Activated CD8-positive, alpha-beta memory T cell treated with anti-CD3 and anti-CD28 coated beads, Interleukin-2, amount 50 U/mL, for 48 hours (primary cell): ENCODE results near the gene TFF2.

Source experiments
- DNase-seq: peaks from one replicate; pipeline ENCODE4 v3.0.0-alpha.2; 2020

The TFF2 gene, protein sequence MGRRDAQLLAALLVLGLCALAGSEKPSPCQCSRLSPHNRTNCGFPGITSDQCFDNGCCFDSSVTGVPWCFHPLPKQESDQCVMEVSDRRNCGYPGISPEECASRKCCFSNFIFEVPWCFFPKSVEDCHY

DNA sequence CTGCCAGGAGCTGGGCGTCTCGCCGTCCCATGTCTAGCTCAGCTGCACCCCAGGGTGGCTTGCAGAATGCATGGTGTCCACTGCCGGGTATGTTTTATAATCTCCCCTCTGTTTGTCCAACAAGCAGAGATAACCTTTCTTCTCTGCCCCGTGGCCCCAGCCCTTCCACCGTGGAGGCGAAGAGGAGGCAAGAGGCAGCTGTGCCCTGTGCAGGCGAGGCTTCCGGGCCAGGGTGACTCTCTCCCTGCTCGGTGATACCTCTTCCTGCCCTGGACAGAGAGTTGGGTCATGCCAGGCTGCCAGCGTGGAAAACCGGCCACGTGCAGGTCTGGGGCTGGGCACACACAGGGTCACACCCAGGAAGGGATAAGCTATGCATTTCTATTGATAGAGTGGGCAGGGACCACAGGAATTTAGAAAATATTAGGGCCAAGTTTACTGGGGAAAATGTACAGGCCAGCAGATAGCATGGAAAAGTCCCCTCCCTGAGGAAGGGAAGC, at the start of gene TFF2:
TSS of gene TFF2 (minus strand) at position 68 of the 500 bp plus-strand sequence. CDS start at position 31, 37 bp downstream.
- peak; percentile 48 for DNase-seq

DNA sequence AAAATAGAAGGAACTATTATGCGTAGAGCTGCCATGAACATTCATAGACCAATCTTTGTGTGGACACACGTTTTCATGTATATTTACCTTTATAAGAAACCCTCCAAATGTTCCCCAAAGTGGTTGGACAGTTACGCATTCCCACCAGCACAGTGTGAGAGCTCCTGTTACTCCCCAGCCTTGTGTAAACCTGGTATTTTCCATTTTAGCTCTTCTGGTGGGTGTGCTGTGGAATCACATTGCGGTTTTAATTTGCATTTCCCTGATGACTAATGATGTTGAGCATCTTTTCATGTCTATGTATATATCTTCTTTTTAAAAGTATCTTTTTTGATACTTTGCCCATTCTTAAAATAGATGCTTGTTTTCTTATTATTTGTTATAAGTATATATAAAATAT, 49.7 kb upstream of the TFF2 start:
- DNase-seq = no peak

DNA sequence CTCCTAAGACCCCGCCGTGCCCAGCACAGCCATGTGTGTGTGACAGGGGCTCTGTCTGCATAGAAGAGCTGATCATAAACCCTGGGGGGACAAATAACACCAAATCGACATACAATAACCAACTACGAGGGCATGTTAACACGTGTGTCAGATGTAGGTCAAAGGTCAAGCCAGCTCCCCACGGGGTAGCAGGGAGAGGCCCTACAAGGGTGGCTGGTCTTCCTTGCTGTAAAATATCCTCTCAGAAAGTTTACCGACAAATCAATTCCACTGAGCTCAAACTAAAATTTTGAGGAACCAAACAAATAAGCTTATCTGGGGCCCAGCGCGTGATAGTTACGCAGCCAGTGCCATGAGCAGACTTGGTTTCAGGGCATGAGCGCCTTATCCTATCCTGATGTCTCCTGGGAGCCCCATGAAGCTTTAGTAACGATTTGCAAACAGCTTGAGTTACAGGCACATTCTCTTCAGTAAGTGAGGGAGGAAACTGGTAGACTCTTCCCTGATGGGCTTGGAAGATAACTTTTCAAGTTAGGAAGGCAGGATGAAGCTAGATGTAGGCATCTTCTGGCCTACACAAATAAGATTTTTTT, 47.7 kb upstream of the TFF2 start:
- no peak for DNase-seq

DNA sequence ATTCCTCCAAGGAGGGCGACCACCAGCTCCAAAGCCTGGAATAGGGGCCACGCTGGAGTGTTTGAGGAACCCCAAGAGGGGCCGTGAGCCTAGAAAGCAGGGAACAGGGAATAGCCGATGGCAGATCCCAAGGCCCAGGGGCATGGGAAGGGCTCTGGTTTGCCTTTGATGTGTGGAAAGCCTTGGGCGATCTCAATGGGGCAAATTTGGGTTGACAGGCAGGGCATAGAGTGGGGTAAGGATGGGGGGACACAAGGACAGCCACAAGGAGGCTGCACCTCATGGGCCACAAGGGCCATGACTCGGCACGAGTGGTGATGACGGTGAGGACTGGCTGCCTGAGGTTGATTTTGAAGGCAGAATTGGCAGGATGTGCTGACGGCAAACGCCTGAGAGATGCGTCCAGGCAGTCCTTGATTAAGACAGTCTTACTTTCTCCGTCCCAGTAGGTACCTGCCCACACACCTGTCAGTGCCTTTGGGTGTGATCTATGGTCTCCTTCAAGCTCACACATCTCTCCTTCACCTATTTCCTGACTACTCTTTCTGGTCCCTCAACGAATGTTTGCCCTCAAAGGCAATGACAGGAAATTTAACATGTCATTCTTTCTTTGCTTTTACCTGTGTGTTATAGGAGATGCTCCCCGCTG, 47.1 kb upstream of the TFF2 start:
- no peak for DNase-seq

DNA sequence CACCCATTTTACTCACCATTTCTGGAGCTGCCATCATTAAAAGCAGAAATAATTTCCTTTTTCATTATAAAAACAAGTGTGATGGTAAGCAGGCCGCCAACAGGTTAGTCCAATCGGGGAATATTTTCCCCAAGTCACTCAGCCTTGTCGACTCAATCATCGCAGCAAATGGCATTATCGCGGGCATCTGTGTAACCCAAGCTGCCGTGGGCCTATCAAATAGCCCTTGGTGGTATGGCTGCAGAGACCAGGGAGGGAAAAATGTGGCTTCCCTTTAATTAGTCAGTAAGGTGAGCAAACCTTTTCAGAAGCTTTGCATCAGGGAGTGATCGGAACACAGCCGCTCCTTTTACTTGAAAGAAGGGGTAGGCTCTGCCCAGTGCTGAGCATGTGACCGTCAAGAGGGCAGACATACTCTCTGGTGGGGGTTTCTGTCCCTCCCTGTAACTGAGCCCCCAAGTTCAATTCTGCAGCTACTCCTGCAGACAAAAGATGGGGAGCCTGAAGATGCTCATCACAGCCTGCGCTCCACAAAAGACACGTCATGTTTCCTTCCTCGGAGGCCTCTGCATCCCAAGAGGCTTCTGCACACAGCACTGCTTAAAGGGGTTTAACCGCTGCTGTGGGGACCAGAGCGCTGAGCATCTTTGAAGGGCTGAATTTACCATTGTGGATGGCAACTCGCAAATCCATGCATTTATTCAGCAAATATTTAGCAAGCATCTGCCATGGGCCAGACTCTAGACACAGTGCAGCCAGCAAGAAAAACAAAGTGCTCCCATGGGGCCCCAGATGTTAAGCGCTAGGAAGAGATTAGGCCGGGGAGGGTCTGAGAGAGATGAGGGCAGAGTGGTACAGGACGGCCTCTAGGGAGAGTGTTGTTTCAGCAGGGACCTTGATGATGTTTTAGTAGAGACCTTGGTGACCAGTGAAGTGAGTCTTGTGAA, 46.3 kb upstream of the TFF2 start:
- no peak for DNase-seq

DNA sequence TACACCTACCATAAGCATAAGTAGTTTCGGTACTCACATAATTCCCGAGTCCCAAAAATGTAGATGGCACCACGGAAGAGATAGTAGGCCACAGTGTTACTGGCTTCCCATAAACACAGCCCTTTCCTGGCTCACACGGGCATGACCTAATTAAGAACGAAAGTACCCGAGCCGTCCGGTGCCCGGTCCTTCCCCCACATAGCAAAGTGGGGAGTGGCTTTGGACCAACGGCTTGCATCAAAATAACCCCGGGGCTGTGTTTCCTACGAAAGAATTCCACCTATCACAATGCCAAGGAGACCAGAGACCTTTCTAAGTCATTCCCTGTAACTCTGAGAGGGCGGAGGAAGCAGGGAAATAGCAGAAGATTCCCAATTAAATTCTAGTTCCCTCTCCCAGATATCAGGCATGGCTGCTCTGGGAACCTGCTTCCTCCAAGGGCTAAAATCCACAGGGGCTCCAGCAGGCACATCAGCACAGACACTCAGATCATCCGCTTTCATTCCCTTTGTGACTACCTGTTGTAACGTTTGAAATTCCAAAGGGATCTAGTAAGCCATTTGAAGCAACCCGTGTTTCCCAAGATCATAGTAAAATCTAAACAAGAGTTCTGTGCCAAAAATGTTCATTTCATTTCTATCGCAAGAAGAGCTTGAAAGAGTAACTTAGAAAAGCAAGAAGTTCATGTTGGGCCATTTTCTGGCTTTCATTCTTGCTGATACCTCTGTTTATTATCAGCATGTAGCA, 45.3 kb upstream of the TFF2 start, which contains the start of gene TMPRSS3:
TSS of gene TMPRSS3 (minus strand) at position 148 of the 747 bp plus-strand sequence. CDS start 635 bp downstream, outside the sequence.
- no peak for DNase-seq

DNA sequence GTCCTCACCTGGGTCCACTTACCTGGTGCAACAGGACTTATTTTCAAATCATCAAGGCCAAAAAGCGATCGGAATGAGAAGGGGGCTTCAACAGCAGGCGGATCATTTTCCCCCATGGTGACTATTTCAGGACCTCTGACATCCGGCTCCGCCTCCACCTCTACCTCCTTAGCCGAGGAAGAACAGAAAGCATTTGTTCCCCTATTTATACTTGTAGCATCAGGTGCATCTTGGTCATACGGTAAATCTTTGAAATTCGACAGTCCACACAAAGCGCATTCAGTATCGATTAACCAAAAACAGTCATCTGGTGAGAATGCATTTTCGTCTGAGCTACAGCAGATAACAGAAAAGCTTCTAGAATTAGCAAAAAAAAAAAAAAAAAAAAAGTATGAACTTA, 44.5 kb upstream of the TFF2 start:
- DNase-seq = no peak

DNA sequence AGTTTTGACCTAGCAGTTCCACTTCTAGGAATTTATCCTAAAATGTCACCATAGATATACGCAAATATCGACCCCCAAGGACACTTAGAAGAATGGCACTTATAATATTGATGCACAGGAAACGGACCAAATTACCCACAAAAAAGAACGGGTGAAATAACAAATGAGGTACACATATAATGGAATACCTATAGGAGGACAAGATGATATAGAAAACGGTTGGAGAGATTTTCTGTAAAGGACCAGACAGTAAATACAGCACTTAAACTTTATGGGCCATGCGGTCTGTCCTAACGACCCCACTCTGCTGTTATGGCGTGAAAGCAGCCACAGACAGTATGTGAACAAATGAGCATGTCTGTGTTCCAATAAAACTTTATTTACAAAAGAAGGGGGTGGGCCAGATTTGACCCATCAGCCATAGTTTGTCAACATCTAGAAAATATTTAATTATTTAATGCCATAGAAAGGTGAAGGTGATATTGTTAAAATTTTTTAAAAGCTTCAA, 42.7 kb upstream of the TFF2 start:
- DNase-seq = no peak

DNA sequence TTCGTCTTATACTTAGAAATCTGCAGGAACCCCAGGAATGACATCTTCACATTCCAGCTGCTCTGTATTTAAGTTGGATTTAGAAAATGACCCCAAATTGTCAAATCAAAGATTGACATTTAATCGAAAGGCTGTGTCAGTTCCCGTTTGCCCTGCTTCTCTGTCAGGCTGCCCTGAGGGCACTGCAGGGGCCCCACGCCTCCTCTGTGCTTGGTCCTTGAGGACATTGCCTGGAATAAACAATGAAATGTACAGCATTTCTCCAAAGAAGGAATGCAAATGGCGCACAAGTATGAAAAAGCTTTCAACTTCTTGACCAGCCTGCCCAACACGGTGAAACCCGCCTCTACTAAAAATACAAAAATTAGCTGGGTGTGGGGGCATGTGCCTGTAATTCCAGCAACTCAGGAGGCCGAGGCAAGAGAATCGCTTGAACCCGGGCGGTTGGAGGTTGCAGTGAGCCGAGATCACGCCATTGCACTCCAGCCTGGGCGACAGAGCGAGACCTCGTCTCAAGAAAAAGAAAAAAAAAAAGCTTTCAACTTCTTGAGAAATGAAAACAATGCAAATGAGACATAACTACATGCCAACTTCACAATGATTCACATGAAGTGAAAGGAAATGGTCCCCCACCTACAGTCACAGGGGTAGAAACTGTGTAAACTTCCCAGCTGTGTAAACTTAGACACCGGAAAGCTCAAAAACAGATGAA, 42.1 kb upstream of the TFF2 start:
- DNase-seq = no peak

DNA sequence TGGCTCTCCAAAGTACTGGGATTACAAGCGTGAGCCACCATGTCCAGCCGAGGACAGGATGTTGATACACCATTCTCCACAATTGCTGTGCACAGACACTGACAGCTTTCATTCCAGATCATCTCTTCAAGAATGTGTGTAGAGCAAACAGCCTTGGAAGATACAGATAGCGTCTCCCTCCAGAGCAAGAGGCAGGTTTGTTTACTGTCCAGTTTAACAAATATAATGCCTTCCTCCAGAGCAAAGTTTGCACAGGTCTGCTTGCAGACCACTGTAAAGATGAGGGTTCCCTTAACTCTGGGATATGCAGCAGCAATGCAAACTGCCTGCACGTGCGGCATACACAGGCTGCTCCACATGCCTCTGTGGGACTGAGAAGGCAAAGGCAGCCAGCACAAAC, 40.5 kb upstream of the TFF2 start:
- DNase-seq = no peak

DNA sequence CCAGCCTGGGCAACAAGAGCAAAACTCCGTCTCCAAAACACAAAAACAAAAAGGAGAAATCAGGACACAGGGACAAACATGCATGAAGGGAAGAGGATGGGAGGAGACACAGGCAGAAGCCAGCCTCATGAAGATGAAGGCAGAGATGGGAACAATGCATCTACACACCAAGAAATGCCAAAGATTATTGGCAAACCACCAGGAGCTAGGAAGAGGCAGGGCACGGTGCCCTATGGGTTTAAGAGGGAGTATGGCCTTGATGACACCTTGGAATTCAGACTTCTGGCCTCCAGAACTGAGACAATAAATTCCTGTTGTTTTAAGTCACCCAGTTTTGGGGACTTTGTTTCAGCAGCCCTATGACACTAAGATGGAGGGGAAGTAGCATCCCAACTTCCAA, 39.9 kb upstream of the TFF2 start:
- DNase-seq = no peak

DNA sequence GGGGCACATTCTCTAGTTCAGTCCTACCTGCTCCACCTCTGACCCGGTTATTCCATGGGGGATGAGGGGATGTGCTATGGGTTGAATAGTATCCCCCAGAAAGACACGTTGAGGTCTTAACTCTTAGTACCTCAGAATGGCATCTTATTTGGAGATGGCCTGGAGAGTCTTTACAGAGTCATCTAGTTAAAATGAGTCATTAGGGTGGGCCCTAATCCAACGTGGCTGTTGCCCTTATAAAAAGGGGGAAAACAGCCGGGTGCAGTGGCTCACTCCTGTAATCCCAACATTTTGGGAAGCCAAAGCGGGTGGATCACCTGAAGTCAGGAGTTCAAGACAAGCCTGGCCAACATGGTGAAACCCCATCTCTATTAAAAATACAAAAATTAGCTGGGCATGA, 39.4 kb upstream of the TFF2 start:
- no peak for DNase-seq

DNA sequence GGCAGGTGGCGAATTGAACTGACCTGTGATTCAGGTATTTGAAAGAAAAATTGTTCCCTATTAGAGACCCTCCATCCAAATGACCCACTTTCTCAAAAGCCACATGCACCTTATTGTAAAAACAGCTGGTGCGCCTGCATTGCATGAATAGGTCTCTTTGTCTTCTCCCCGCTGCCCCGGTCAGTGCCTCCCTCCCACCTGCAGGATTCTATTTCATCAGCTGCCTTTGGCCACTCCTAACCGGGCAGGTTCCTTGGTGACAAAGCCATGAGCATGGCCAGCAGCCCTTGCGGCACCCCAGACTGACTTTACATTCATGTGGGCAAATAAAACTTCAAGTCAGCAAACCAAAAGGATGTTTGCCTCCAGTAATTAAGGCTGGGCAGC, 38.6 kb upstream of the TFF2 start:
- DNase-seq = no peak

DNA sequence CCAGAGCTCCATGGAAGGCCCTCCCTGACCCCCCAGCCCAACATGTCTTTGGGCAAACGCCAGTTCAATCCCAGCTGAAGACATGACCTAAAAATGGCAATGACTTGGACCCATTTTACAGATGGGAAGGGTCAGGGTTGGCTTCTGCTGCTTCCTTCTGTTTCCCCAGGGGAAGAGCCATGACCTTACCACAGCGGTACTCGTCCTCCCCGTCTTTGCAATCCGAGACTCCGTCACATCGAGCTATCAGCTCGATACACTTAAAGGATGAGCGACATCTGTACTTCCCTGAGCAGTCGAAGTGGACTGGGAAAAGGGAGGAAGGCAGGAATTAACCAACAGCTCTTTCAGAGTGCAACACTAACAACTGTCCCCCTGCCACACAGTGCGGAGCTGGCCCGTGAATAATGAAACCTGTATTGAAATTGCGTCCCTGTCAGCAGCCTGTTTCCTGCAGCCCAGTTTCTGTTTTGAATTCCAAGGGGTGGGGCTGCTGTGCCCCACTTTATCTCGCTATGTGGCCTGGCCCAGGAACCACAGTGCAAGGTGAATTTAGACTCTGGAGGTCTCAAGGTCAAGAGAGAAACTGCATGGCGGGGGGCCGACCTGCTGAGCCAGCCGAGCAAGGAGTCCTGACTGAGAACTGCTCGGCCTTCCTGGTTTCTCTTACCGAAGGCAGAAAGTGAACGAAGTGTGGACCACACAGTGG, 38.1 kb upstream of the TFF2 start:
- DNase-seq = no peak

DNA sequence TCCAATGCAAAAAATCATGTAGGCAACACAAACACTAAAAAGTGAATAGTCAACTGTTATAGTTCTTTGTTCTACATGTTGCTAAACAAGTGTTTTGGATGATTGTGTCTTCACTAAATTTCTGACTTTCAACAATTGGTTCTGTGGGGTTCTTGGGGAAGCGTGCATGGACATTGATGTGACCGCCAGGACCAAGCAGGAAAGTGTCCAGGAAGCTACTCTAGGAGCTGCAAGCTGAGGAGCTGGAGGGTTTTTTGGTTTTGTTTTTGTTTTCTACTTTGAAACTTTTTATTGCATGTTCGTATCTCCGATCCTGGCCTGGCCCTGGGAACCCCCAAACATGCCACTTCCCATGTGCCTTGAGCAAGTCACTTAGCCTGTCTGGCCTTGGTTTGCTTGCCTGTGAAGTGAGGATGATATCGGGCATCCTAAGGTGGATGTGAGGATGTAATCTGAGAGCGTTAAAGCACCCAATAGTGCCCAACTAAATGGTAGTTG, 37.1 kb upstream of the TFF2 start:
- no peak for DNase-seq

DNA sequence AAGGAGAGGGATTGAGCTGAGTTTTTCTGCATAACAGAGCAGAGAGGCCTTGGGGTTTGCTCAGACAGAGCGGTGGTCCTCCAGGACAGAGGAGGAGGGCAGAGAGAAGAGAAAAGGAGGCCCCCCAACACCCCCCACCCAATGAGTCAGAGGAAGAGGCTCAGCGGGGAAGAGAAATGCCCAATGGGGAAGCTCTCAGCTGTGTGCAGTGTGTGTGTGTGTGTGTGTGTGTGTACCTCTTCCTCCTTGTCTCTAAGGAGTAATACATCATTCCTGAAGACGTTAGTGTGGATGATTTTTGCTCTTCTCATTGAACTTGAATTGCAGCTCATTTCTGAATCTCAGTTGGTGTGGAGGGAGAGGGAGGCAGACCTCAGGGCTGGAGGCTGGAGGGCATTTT, 36.4 kb upstream of the TFF2 start:
- no peak for DNase-seq

DNA sequence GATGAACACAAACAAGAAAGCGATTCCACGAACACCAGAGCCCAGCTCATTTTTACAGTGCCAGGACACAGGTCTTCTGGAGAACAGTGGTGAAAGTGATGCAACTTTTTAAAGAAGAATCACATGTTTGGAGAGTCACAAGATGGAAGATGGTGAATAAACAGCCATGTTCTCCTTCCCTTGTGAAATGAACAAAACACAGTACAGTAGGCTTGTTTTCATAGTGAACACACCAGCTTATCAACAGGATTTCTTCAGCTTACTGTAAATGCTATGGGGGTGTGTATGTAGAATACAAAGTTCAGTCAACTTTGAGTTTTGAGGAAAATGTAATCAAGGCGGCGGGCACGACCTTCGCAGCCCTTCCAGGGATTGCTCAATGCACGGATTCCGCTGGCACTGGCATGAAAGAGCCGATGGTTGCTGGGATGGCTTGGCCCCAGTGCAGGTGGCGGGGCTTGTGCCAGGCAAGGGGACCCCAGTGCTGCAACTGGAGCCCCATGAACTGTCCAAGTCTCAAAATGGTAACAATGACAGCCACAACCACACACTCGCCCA, 35.3 kb upstream of the TFF2 start:
- DNase-seq = no peak

DNA sequence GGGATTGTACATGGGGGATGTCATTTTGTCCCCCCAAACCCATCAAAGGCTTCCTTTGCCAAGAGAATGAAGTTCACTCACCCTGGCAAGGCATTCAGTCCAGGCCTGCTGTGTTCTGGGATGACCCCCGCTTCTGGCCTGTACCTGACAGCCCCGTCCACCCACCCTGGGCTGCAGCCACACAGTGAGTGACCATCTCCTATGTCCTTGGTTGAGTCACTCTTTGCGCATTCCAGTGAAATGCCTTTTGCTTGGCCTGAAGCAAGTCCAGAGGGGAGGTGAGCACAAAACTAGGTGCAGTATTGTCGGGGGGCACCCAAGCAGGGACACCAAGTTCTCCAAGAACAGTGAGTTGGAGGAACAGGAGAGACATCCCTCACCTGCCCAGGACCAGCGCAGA, 34.8 kb upstream of the TFF2 start:
- no peak for DNase-seq

DNA sequence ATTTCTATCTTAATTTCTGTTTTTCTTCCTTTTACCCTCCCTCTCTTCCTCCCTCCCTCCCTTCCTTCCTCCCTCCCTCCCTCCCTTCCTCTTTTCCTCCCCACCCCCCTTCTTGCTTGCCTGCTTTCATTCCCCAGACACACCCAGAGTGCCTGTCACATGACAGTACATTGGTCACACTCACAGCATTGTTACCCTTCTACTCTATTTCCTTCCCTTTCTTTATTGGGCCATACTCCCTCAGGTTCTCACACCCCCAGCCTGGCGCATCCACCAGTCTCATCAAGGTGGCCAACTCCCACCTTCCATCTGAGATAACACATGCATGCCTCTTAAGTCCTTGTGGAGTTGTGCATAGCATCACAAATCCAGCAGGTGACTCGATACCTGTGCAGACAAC, 34.2 kb upstream of the TFF2 start:
- no peak for DNase-seq

DNA sequence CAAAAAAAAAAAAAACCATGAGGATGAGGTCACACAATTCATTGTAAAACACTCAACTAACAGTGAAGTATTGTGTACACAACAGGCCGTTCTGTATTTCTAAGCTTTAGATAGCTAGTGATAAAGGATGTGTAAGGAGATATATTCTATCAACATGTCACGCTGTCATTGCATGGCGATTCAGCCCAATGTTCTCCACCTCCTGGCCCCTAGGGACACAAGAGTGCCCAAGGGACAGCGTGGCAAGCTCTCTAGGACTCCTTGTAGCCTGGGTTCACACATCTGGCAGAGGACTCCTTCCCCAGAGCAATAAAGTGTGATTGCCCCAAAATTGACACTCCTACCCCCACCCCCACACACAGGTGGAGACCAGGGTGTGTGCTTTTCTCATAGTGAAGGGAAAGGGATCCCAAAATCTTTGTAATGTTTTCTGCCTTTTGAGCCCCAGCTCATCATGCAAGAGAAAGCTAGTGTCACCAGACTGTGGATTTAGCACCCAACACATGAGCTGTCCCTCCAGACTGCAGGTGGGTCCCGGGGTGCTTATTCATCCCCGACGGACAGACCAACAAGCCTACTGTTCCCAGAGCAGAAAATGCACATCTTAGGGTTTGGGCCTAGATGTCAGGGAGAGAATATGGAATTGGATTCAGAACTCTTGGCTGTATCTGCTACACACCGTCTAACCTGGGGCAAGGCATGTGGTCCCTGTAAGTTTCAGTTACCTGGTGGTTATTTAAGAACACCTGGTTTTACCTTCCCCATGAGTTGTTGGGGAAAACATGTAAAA, 33.6 kb upstream of the TFF2 start:
- DNase-seq = no peak
